ENCODE data around the gene DLAT. TPM values are rescaled to one million over a fixed set of nuclear protein-coding genes. Genes with fewer than 3 reads are reported as not detected.
"Not testable (repeated sequence)": the region's sequence is repeated elsewhere in the genome, so short reads cannot be mapped to it uniquely, and the experiment has no call there.

The DLAT gene
- total RNA-seq, 1 donor from 2014 or later = 34.2 TPM

GRCh38 chr11:112025707-112026106, 499 bp downstream of the DLAT start:
- peak overlapping the region; percentile 76 for H3K27ac ChIP-seq (ENCODE audit: low read depth, low read length)
- H3K4me3 Mint-ChIP-seq (ENCODE audit: unreplicated experiment) = peak overlapping the region; percentile 98
- peaks cover 7% of the 10 kb centered on the region for H3K4me1 ChIP-seq (ENCODE audit: insufficient read depth, low read length)
- FAIRE-seq (no peak), DNase-seq (ENCODE audit: low read depth) (peak; percentile 10)
- no peaks in the 10 kb centered on the region for H3K27me3 Mint-ChIP-seq (ENCODE audit: low read depth, unreplicated experiment)
- H3K9me3 Mint-ChIP-seq (ENCODE audit: unreplicated experiment) = no peaks in the 10 kb centered on the region
- peak overlapping the region; percentile 95 for H2AFZ ChIP-seq (ENCODE audit: low read depth, low read length)
- peak overlapping the region; percentile 90 for H3K4me3 ChIP-seq (ENCODE audit: insufficient read depth, low read depth, low read length)
- H3K27ac Mint-ChIP-seq (ENCODE audit: unreplicated experiment) = peak overlapping the region; percentile 81
- no peaks in the 10 kb centered on the region for H3K9me3 ChIP-seq (ENCODE audit: insufficient read depth, low read depth, low read length)
- peaks cover 8% of the 10 kb centered on the region for H3K79me2 ChIP-seq (ENCODE audit: insufficient read depth, low read length)
- H3K4me2 ChIP-seq (ENCODE audit: low read length) = peak overlapping the region; percentile 99
- H3K9ac ChIP-seq (ENCODE audit: low read length) = peak overlapping the region; percentile 91
- peaks cover 3% of the 10 kb centered on the region for H3K4me1 Mint-ChIP-seq (ENCODE audit: low read depth, unreplicated experiment)
- no peak for TF ChIP-seq EZH2 (IDR thresholded peaks at IDR 0.05; ENCODE audit: insufficient read depth, low read length)
- TF ChIP-seq CTCF (IDR thresholded peaks at IDR 0.05; ENCODE audit: insufficient read depth, low read depth, low read length) = no peak
- H4K20me1 ChIP-seq (ENCODE audit: insufficient read depth, low read length) = no peaks in the 10 kb centered on the region
- no peaks in the 10 kb centered on the region for H3K27me3 ChIP-seq (ENCODE audit: insufficient read depth, low read length)
- peaks cover 10% of the 10 kb centered on the region for H3K36me3 ChIP-seq (ENCODE audit: insufficient read depth, low read length)
- peaks cover 14% of the 10 kb centered on the region for H3K36me3 Mint-ChIP-seq (ENCODE audit: low read depth, unreplicated experiment)

- DNase-seq (ENCODE audit: low read depth); H3K4me3 Mint-ChIP-seq (ENCODE audit: unreplicated experiment); H3K36me3 ChIP-seq (ENCODE audit: insufficient read depth, low read length); H3K4me2 ChIP-seq (ENCODE audit: low read length); H3K27ac ChIP-seq (ENCODE audit: low read depth, low read length); H3K27me3 ChIP-seq (ENCODE audit: insufficient read depth, low read length); H3K9me3 Mint-ChIP-seq (ENCODE audit: unreplicated experiment); H3K27ac Mint-ChIP-seq (ENCODE audit: unreplicated experiment); H3K4me1 ChIP-seq (ENCODE audit: insufficient read depth, low read length); FAIRE-seq; H4K20me1 ChIP-seq (ENCODE audit: insufficient read depth, low read length); H3K9ac ChIP-seq (ENCODE audit: low read length); H2AFZ ChIP-seq (ENCODE audit: low read depth, low read length); H3K79me2 ChIP-seq (ENCODE audit: insufficient read depth, low read length); H3K27me3 Mint-ChIP-seq (ENCODE audit: low read depth, unreplicated experiment); H3K9me3 ChIP-seq (ENCODE audit: insufficient read depth, low read depth, low read length); H3K4me1 Mint-ChIP-seq (ENCODE audit: low read depth, unreplicated experiment); H3K4me3 ChIP-seq (ENCODE audit: insufficient read depth, low read depth, low read length): not testable (repeated sequence)
- H3K36me3 Mint-ChIP-seq (ENCODE audit: low read depth, unreplicated experiment) = peaks cover 14% of the 10 kb centered on the region
Measured at GRCh38 chr11:112026784-112027410, 1.7 kb downstream of the DLAT start.

GRCh38 chr11:112029460-112029859, 4.3 kb downstream of the DLAT start:
- Histone ChIP-seq H3K9ac (ENCODE audit: low read length) (no peak overlapping the region), H3K27ac (ENCODE audit: low read depth, low read length) (no peak overlapping the region), H3K27me3 (ENCODE audit: insufficient read depth, low read length) (no peaks in the 10 kb centered on the region), H3K4me2 (ENCODE audit: low read length) (no peak overlapping the region), H4K20me1 (ENCODE audit: insufficient read depth, low read length) (no peaks in the 10 kb centered on the region), H3K9me3 (ENCODE audit: insufficient read depth, low read depth, low read length) (no peaks in the 10 kb centered on the region), H3K79me2 (ENCODE audit: insufficient read depth, low read length) (peaks cover 8% of the 10 kb centered on the region), H3K4me3 (ENCODE audit: insufficient read depth, low read depth, low read length) (no peak overlapping the region), H3K36me3 (ENCODE audit: insufficient read depth, low read length) (peaks cover 10% of the 10 kb centered on the region), H2AFZ (ENCODE audit: low read depth, low read length) (no peak overlapping the region), H3K4me1 (ENCODE audit: insufficient read depth, low read length) (peaks cover 3% of the 10 kb centered on the region)
- Mint-ChIP-seq H3K9me3 (ENCODE audit: unreplicated experiment) (no peaks in the 10 kb centered on the region), H3K4me1 (ENCODE audit: low read depth, unreplicated experiment) (peaks cover 2% of the 10 kb centered on the region), H3K36me3 (ENCODE audit: low read depth, unreplicated experiment) (peaks cover 14% of the 10 kb centered on the region), H3K27ac (ENCODE audit: unreplicated experiment) (no peak overlapping the region), H3K4me3 (ENCODE audit: unreplicated experiment) (no peak overlapping the region), H3K27me3 (ENCODE audit: low read depth, unreplicated experiment) (no peaks in the 10 kb centered on the region)
- DNase-seq (ENCODE audit: low read depth) (no peak), FAIRE-seq (no peak)
- TF ChIP-seq EZH2 (IDR thresholded peaks at IDR 0.05; ENCODE audit: insufficient read depth, low read length) (no peak), CTCF (IDR thresholded peaks at IDR 0.05; ENCODE audit: insufficient read depth, low read depth, low read length) (no peak)

Measured in astrocyte (in vitro differentiated cells and primary cell).